DMS153 treated with DMSO at 0.1 percent for 48 hours (cell line): ENCODE data around the gene UEVLD.

Experiments
- DNase-seq: peaks from one replicate; lab custom pipeline; 2025; ENCODE audit not compliant: unreplicated experiment; lab: John Stamatoyannopoulos, UW

Gene UEVLD

GRCh38 chr11:18502352-18502751, 86.2 kb downstream of the UEVLD start:
- no peak for DNase-seq

- DNase-seq: no peak
These were observed 86.9 kb downstream of the UEVLD start for GRCh38 chr11:18501629-18502028.

- no peak for DNase-seq
These were observed 90.5 kb downstream of the UEVLD start for GRCh38 chr11:18498039-18498438.

- no peak for DNase-seq
These were observed 92.8 kb downstream of the UEVLD start for GRCh38 chr11:18495703-18496102.

GRCh38 chr11:18495271-18495670, 93.3 kb downstream of the UEVLD start:
- DNase-seq: no peak

- no peak for DNase-seq
These were observed 95.2 kb downstream of the UEVLD start for GRCh38 chr11:18493310-18493709.

GRCh38 chr11:18492888-18493287, 95.6 kb downstream of the UEVLD start:
- no peak for DNase-seq

GRCh38 chr11:18491924-18492323, 96.6 kb downstream of the UEVLD start:
- no peak for DNase-seq

- DNase-seq: no peak
These were observed 97.6 kb downstream of the UEVLD start for GRCh38 chr11:18490736-18491485.

- DNase-seq: no peak
These were observed 98.2 kb downstream of the UEVLD start for GRCh38 chr11:18490319-18490718.

GRCh38 chr11:18485913-18486528, 102.5 kb downstream of the UEVLD start:
- no peak for DNase-seq
